Pulmonary artery endothelial cell (primary cell): ENCODE results near the gene SYNGR1. TPM values are rescaled to one million over a fixed set of nuclear protein-coding genes. Genes with fewer than 3 reads are reported as not detected.

Source experiments
- DNase-seq: peaks from one replicate; pipeline ENCODE4 v3.0.0-alpha.2; 2011; ENCODE audit warnings: low read depth, low spot score
- total RNA-seq: library from RNA; depleted of rRNA; stranded (reverse); fragments of >200 nt; gene quantifications from 2 replicates; pipeline ENCODE4 v1.2.3, GENCODE V29; 2014

SYNGR1 gene, protein sequence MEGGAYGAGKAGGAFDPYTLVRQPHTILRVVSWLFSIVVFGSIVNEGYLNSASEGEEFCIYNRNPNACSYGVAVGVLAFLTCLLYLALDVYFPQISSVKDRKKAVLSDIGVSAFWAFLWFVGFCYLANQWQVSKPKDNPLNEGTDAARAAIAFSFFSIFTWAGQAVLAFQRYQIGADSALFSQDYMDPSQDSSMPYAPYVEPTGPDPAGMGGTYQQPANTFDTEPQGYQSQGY
- total RNA-seq = 2.3 and 3.9 TPM in 2 replicates

- no peak for DNase-seq
These were observed at the start of gene SYNGR1 for GRCh38 chr22:39349967-39350726. Gene SYNGR1, plus strand, starts transcription at chr22:39349991. Its CDS starts 20 bp downstream, at chr22:39350011.

- no peak for DNase-seq
These were observed 49.5 kb upstream of the SYNGR1 start for GRCh38 chr22:39300186-39300830.

DNA sequence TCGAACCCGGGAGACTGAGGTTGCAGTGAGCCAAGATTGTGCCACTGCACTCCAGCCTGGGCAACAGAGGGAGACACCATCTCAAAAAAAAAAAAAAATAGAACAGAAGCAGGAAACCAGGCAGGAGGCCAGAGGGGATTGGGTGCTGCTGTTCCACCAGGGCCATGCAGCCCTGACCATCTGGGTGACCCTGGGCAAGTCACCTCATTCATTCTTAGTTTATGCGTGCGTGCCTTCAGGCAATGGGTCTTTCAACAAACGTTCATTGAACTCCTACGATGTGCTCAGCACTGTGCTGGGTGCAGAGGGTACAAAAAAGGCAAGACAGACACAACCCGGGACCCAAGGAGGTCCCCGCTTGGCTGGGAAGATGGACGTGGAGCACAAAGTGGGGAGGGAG is 48.7 kb upstream of the SYNGR1 start:
- DNase-seq = no peak

- DNase-seq = no peak
These were observed 47.9 kb upstream of the SYNGR1 start for GRCh38 chr22:39301926-39302325.

GRCh38 chr22:39302431-39302960 is 47.3 kb upstream of the SYNGR1 start:
- DNase-seq = no peak

- no peak for DNase-seq
These were observed 46.4 kb upstream of the SYNGR1 start for GRCh38 chr22:39303358-39303757.

GRCh38 chr22:39303892-39304671 is 45.7 kb upstream of the SYNGR1 start:
- DNase-seq = no peak

GRCh38 chr22:39306456-39307361 is 43.1 kb upstream of the SYNGR1 start:
- no peak for DNase-seq

- peak; percentile 67 for DNase-seq
These were observed 41.0 kb upstream of the SYNGR1 start for GRCh38 chr22:39308614-39309363.

- no peak for DNase-seq
These were observed 40.4 kb upstream of the SYNGR1 start for GRCh38 chr22:39309364-39309861.

DNA sequence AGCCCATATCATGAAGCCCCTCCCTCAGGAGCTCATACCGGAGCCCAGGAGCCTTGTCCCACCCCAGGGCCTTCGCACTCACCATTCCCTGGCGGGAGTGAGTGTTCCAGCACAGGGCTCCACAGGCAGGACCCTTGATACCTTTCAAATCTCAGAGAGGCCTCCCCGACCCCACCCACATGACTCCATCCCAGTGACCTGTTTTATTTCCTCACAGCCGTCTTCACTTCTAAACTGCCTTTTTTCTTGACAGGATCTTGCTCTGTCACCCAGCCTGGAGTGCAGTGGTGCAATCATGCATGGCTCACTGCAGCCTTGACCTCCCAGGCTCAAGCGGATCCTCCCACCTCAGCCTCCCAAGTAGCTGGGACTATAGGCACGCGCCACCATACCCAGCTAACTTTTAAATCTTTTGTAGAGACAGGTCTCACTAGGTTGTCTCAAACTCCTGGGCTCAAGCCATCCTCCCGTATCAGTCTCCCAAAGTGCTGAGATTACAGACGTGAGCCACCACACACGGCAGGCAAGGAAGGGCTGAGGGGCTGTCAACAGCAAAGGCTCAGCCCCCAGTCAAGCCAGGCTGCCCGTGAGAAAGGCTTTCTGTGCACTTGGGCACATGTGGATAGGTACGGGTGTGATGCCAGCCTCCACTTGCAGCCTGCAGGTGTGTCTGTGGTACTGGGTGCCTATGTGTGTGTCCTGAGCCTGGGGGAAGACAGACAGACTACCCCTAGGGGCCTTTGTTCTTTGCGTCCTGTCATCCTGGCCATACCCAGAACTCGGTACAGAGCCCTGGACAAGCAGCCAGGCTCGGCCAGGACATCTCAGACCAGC is 39.7 kb upstream of the SYNGR1 start:
- DNase-seq = no peak

DNA sequence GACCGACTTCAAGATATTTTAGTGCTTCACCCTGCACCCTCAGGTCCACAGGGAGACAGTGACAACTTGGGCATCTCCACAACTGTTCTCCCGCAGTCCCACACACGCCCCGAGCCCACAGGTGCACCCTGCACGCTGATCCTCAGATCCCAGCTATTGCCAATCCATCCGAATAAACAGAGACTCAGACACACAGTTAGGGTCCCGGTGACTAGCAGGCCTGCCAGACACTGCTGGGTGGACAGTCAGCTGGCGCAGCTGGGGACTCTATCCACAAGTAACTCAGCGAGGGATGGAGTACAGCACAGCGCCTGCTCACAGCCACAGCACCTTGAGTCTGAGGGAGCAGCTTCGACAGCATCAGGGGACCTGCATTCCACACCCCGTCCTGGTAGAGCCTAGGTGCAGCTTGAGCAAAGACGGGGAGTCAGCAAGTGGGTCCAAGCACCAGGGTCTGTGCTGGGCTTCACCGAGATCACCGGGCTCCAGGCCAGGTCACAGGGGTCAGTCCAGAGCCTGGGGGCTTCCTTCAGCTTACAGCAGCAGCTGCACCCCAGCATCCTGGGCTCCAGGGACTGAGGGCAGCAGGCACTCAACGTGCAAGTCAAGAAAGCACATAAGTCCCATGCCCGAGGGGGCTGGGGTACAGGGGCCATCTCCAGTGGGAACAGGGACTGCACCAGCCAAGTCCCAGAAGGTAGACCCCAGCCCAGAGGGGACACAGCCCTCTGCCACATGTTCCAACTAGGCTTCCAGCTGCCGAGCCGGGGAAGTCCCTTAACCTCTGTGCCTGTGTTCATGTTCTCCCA is 38.0 kb upstream of the SYNGR1 start:
- DNase-seq = no peak

- DNase-seq = no peak
These were observed 37.4 kb upstream of the SYNGR1 start for GRCh38 chr22:39312410-39312809.

- DNase-seq = no peak
These were observed 36.4 kb upstream of the SYNGR1 start for GRCh38 chr22:39313258-39314001.

DNA sequence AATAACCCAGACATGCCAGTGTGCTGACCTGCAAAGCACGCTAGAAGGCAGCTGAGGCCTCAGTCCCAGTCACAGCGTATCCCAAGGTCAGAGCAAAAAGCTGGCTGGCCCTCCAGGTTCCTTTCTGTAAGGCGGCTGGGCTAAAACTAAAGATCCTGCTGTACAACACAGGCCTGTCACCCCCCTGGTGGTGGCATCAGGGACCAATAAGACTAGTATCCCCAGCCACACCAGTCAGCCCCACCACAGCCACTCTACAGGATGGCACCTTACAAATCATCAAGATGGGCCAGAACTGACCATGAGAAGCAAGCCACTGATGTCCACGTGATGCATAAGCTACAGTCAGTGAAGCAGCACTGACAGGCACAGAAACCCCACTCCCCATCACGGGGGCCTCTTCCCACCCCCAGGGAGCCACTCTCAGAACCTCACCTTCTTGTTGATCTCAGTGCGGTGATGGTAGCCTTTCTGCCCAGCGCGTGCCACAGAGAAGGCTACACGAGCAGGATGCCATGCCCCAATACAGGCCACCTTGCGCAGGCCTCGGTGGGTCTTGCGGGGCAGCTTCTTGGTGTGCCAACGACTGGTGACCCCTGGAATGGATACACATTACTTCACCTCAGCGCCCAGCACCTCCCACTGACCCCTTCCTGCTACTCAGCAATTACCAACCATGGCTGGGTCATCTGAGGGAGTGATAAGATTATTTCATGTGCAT is 35.4 kb upstream of the SYNGR1 start:
- no peak for DNase-seq

GRCh38 chr22:39315389-39315788 is 34.4 kb upstream of the SYNGR1 start:
- no peak for DNase-seq
